ENCODE results near the gene GFPT1. TPM values are rescaled to one million over a fixed set of nuclear protein-coding genes. Genes with fewer than 3 reads are reported as not detected.

GFPT1 gene
- total and polyA plus RNA-seq, 8 donors = 4.1 to 107 (median 17.4) TPM

DNA sequence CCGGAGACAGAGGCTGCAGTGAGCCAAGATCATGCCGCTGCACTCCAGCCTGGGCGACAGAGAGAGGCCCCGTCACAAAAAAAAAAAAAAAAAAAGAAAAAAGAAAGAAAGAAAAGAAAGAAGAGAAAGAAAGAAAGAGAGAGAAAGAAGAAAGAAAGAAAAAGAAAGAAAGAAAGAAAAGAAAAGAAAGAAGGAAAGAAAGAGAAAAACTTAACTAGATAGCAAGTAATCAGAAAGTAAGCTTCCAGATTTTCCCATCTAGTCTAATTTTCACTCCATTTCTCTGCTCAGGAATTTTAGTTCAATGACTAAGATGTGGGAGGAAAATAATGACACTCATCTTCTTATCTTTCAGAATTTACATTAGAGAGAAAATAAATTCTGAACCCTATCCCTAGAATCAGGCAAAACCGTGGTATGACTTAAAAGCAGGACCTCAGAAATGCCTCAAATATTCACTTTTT, 2.4 kb downstream of the GFPT1 start:
- 55 to 90% (median 66%) methylated on average over 5 of the region's 5 CpGs for WGBS, 5 donors
- Histone ChIP-seq H3K27ac (peak overlapping the region in 4 of 5 donors; percentile 65 to 93 (median 90)), H3K4me3 (peak overlapping the region in 1 of 4 donors; percentile 86), H3K27me3 (no peaks in the 10 kb centered on the region), H3K4me1 (peaks cover 20 to 76% (median 53%) of the 10 kb centered on the region in 4 donors), H3K36me3 (peaks cover 0 to 6% (median 0%) of the 10 kb centered on the region in 4 donors), H3K9me3 (no peaks in the 10 kb centered on the region)
- TF ChIP-seq EP300 (IDR thresholded peaks at IDR 0.05) (no peak), POLR2AphosphoS5 (IDR thresholded peaks at IDR 0.05) (no peak), POLR2A (IDR thresholded peaks at IDR 0.05) (no peak)
- TF ChIP-seq, protein P1, sequence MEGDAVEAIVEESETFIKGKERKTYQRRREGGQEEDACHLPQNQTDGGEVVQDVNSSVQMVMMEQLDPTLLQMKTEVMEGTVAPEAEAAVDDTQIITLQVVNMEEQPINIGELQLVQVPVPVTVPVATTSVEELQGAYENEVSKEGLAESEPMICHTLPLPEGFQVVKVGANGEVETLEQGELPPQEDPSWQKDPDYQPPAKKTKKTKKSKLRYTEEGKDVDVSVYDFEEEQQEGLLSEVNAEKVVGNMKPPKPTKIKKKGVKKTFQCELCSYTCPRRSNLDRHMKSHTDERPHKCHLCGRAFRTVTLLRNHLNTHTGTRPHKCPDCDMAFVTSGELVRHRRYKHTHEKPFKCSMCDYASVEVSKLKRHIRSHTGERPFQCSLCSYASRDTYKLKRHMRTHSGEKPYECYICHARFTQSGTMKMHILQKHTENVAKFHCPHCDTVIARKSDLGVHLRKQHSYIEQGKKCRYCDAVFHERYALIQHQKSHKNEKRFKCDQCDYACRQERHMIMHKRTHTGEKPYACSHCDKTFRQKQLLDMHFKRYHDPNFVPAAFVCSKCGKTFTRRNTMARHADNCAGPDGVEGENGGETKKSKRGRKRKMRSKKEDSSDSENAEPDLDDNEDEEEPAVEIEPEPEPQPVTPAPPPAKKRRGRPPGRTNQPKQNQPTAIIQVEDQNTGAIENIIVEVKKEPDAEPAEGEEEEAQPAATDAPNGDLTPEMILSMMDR (IDR thresholded peaks at IDR 0.05) = no peak
- intact Hi-C loops (cut with DNase I; ENCODE audit: low total_unique reads) = no loop called here
- no peak for DNase-seq

DNA sequence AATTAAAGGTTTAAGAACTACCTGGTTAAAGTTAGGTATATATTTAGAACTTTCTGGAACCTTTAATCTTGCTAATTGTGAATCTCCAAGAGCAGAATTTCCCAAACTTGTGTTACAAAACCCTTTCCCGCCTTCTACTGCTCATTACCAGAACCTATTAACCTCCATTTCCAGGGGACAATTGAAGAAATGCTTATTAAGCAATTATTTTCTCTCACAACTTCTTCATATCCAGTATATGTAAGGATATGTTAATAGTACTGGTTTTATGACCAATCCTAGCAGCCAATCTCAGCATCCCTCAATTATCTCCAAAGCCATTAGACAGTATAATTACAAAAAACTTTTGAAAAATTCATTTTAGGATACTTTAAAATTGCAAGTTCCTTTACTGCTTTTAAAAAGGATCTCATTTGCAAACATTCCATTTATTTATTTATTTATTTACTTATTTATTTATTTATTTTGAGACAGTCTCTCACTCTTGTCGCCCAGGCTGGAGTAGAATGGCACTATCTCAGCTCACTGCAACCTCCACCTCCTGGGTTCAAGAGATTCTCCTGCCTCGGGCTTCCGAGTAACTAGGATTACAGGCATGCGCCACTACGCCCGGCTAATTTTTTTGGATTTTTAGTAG, 3.7 kb downstream of the GFPT1 start:
- 83 to 93% (median 87%) methylated on average over 7 of the region's 7 CpGs for WGBS, 5 donors
- DNase-seq = no peak
- peak overlapping the region in 3 of 5 donors; percentile 24 to 93 (median 62) for H3K27ac ChIP-seq
- peak overlapping the region in 1 of 4 donors; percentile 33 for H3K4me3 ChIP-seq
- TF ChIP-seq, protein P1 (IDR thresholded peaks at IDR 0.05) = no peak
- TF ChIP-seq POLR2A (IDR thresholded peaks at IDR 0.05) = no peak
- no peak for TF ChIP-seq EP300 (IDR thresholded peaks at IDR 0.05)
- no peak for TF ChIP-seq POLR2AphosphoS5 (IDR thresholded peaks at IDR 0.05)
- no peaks in the 10 kb centered on the region for H3K9me3 ChIP-seq
- intact Hi-C loops (cut with DNase I; ENCODE audit: low total_unique reads) = no loop called here
- peaks cover 0 to 6% (median 0%) of the 10 kb centered on the region in 4 donors for H3K36me3 ChIP-seq
- no peaks in the 10 kb centered on the region for H3K27me3 ChIP-seq
- H3K4me1 ChIP-seq = peaks cover 20 to 83% (median 57%) of the 10 kb centered on the region in 4 donors

DNA sequence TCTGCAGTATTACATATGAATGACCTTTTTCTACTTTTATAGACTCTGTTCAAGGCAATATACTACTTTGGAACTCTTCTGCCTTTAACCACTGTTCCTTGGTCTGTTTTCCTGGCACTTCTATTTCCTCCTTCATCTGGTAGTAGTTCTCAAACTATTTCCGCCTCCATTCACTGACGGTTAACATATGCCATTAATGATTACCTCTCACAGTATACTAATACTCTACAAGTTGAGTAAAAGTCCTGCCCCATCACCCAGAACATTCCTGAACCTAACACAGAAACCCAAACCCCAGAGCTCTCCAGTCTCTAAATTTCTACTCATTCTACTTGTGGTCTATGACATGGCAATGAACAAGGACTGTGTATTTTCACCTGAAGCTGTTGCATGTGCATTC, 4.5 kb downstream of the GFPT1 start:
- TF ChIP-seq POLR2A (IDR thresholded peaks at IDR 0.05) = no peak
- TF ChIP-seq POLR2AphosphoS5 (IDR thresholded peaks at IDR 0.05) = peak in 1 of 3 donors; percentile 44
- DNase-seq = peak in 1 of 2 donors; percentile 35
- H3K27ac ChIP-seq = peak overlapping the region in 4 of 5 donors; percentile 24 to 93 (median 48)
- 32 to 59% (median 50%) methylated on average over 2 of the region's 2 CpGs for WGBS, 5 donors
- peaks cover 16 to 77% (median 51%) of the 10 kb centered on the region in 4 donors for H3K4me1 ChIP-seq
- H3K36me3 ChIP-seq = peaks cover 0 to 6% (median 0%) of the 10 kb centered on the region in 4 donors
- H3K9me3 ChIP-seq = no peaks in the 10 kb centered on the region
- intact Hi-C loops (cut with DNase I; ENCODE audit: low total_unique reads) = no loop called here
- peak overlapping the region in 1 of 4 donors; percentile 12 for H3K4me3 ChIP-seq
- H3K27me3 ChIP-seq = no peaks in the 10 kb centered on the region

DNA sequence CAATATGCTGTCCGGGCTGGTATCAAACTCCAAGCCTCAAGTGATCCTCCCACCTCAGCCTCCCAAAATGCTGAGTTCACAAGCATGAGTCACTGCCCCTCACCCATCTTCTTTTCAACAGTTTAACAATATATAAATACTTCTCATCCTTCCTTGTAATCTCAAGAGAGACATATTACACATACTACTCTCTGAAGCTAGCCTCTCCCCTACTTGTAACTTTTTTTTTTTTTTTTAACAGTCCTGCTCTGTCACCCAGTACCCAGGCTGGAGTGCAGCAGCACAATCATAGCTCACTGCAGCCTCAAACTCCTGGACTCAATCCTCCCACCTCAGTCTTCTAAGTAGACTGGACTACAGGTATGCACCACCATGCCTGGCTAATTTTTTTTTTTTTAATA, 5.7 kb downstream of the GFPT1 start:
- Histone ChIP-seq H3K4me1 (peaks cover 14 to 79% (median 46%) of the 10 kb centered on the region in 4 donors), H3K9me3 (no peaks in the 10 kb centered on the region), H3K27ac (peak overlapping the region in 3 of 5 donors; percentile 62 to 93 (median 65)), H3K4me3 (no peak overlapping the region), H3K27me3 (no peaks in the 10 kb centered on the region), H3K36me3 (peaks cover 0 to 6% (median 0%) of the 10 kb centered on the region in 4 donors)
- TF ChIP-seq POLR2AphosphoS5 (IDR thresholded peaks at IDR 0.05) (no peak), EP300 (IDR thresholded peaks at IDR 0.05) (no peak), POLR2A (IDR thresholded peaks at IDR 0.05) (no peak)
- TF ChIP-seq, protein P1 (IDR thresholded peaks at IDR 0.05) = no peak
- DNase-seq = no peak
- 65 to 100% (median 92%) methylated on average over 1 of the region's 1 CpG for WGBS, 5 donors
- intact Hi-C loops (cut with DNase I; ENCODE audit: low total_unique reads) = no loop called here

Data from stomach (tissue), 9 donors.